ENCODE results near the gene CRKL.
"Not testable (repeated sequence)": the region's sequence is repeated elsewhere in the genome, so short reads cannot be mapped to it uniquely, and the experiment has no call there.

CRKL gene

DNA sequence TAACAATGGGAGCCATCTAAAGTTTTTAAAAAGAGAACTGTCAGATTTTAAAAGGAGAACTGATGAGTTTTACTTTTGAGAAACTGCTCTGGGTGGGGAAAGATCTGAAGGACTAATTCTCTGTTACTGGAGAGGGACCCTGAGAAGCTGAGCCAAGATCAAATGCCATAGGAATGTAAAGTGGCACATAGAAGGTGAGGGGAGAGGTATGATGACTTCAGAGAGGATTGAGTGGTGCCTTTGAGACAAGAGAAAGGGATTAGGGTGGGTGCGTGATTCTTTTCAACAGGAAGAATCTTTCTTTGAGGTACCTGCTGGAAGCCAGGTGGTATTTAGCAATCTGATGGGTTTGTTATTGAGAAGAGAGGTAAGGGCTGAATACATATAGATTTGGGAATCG is 9.0 kb downstream of the CRKL start:
- no peak overlapping the region for H3K4me3 ChIP-seq (replicated peaks in 1 of 2; ENCODE audit: low read depth in 2 of 2, low read length in 2 of 2)
- DNase-seq (ENCODE audit: low read depth in 2 of 2) = no peak
- TF ChIP-seq, protein P1, sequence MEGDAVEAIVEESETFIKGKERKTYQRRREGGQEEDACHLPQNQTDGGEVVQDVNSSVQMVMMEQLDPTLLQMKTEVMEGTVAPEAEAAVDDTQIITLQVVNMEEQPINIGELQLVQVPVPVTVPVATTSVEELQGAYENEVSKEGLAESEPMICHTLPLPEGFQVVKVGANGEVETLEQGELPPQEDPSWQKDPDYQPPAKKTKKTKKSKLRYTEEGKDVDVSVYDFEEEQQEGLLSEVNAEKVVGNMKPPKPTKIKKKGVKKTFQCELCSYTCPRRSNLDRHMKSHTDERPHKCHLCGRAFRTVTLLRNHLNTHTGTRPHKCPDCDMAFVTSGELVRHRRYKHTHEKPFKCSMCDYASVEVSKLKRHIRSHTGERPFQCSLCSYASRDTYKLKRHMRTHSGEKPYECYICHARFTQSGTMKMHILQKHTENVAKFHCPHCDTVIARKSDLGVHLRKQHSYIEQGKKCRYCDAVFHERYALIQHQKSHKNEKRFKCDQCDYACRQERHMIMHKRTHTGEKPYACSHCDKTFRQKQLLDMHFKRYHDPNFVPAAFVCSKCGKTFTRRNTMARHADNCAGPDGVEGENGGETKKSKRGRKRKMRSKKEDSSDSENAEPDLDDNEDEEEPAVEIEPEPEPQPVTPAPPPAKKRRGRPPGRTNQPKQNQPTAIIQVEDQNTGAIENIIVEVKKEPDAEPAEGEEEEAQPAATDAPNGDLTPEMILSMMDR (IDR thresholded peaks at IDR 0.05; ENCODE audit: low read depth, low read length) = no peak

DNA sequence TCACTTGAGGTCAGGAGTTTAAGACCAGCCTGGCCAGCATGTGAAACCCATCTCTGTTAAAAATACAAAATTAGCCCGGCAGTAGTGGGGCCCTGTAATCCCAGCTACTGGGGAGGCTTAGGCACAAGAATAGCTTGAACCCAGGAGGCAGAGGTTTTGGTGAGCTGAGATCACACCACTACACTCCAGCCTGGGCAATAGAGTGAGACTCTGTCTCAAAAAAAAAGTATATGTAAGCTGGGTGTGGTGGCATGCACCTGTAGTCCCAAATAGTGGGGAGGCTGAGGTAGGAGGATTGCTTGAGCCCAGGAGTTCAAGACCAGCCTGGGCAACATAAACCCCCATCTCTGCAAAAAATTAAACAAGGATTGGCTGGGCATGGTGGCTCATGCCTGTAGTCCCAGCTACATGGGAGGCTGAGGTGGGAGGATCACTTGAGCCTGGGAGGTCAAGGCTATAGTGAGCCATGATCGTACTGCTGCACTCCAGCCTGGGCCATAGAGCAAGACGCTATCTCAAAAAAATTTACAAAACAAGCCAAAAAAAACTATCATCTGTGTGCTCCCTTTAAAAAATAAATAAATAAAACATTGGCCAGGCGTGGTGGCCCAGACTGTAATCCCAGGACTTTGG is 10.8 kb downstream of the CRKL start:
- TF ChIP-seq, protein P1 (IDR thresholded peaks at IDR 0.05; ENCODE audit: low read depth, low read length) = no peak
- no peak overlapping the region for H3K4me3 ChIP-seq (replicated peaks in 1 of 2; ENCODE audit: low read depth in 2 of 2, low read length in 2 of 2)
- DNase-seq (ENCODE audit: low read depth in 2 of 2) = no peak

DNA sequence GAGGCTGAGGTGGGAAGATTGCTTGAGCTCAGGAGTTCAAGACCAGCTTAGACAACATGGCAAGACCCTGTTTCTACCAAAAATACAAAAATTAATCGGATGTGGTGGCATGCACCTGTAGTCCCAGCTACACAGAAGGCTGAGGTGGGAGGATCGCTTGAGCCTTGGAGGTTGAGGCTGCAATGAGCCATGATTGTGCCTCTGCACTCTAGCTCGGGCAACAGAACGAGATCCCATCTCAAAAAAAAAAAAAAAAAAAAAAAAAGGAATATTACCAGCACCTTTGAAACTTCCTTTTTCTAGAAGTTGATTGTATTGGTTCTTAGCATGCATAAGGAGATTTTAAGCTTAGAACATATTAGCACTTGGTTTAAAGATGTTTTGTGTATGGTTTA is 11.4 kb downstream of the CRKL start:
- TF ChIP-seq, protein P1 (IDR thresholded peaks at IDR 0.05; ENCODE audit: low read depth, low read length) = no peak
- H3K4me3 ChIP-seq (replicated peaks in 1 of 2; ENCODE audit: low read depth in 2 of 2, low read length in 2 of 2) = no peak overlapping the region
- no peak for DNase-seq (ENCODE audit: low read depth in 2 of 2)

DNA sequence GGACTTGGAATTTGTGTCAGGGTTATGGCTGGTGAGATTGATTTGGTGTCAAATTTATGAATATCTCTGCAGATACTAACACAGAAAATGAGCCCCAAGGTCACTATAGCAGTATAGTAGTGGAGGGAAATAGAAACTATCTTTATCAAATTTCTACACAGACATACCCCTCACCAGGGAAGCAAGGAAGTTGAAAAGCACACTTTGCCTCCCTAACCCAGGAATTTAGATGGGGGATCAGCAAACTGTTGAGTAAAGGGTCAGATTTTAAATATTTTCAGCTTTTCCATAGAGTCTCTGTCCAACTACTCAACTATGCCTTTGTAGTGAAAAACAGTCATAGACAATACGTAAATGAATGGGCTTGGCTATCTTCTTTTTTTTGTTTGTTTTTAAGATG is 12.8 kb downstream of the CRKL start:
- TF ChIP-seq, protein P1 (IDR thresholded peaks at IDR 0.05; ENCODE audit: low read depth, low read length) = no peak
- H3K4me3 ChIP-seq (replicated peaks in 1 of 2; ENCODE audit: low read depth in 2 of 2, low read length in 2 of 2) = no peak overlapping the region
- no peak for DNase-seq (ENCODE audit: low read depth in 2 of 2)

DNA sequence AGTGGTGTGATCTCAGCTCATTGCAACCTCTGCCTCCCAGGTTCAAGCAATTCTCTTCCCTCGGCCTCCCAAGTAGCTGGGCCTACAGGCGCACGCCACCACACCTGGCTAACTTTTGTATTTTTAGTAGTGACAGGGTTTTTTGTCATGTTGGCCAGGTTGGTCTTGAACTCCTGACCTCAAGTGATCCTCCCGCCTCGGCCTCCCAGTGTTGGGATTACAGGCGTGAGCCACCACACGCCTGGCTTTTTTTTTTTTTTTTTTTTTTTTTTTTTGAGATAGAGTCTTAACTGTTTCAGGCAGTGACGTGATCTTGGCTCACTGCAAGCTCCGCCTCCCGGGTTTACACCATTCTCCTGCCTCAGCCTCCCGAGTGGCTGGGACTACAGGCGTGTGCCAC is 13.2 kb downstream of the CRKL start:
- DNase-seq (ENCODE audit: low read depth in 2 of 2); H3K4me3 ChIP-seq (replicated peaks in 1 of 2; ENCODE audit: low read depth in 2 of 2, low read length in 2 of 2): not testable (repeated sequence)

DNA sequence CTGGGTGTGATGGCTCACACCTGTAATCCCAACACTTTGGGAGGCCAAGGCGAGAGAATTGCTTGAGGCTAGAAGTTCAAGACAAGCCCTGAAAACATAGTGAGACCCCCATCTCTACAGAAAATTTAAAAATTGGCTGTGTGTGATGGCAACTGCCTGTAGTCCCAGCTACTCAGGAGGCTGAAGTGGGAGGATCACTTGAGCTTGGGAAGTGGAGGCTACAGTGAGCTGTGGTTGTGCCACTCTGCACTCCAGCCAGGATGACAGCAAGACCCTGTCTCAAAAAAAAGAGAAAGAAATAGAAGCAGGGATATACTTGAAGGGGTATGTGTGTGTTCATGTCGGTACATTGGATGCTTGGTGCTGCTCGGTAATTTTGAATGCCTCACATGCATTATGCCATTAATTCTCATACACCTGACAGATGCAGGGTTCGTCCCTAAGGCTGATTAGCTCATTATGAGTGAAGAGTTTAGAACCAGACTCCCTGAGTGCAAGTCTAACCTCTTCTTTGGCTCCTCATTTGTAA is 14.0 kb downstream of the CRKL start:
- TF ChIP-seq, protein P1 (IDR thresholded peaks at IDR 0.05; ENCODE audit: low read depth, low read length) = no peak
- no peak overlapping the region for H3K4me3 ChIP-seq (replicated peaks in 1 of 2; ENCODE audit: low read depth in 2 of 2, low read length in 2 of 2)
- no peak for DNase-seq (ENCODE audit: low read depth in 2 of 2)

DNA sequence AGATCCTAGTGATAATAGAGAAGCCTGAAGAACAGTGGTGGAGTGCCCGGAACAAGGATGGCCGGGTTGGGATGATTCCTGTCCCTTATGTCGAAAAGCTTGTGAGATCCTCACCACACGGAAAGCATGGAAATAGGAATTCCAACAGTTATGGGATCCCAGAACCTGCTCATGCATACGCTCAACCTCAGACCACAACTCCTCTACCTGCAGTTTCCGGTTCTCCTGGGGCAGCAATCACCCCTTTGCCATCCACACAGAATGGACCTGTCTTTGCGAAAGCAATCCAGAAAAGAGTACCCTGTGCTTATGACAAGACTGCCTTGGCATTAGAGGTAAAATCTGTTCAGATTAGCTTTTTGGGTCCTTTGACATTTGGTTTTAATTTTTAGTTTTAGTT is 16.7 kb downstream of the CRKL start:
- DNase-seq (ENCODE audit: low read depth in 2 of 2) = no peak
- TF ChIP-seq, protein P1 (IDR thresholded peaks at IDR 0.05; ENCODE audit: low read depth, low read length) = no peak
- H3K4me3 ChIP-seq (replicated peaks in 1 of 2; ENCODE audit: low read depth in 2 of 2, low read length in 2 of 2) = no peak overlapping the region

DNA sequence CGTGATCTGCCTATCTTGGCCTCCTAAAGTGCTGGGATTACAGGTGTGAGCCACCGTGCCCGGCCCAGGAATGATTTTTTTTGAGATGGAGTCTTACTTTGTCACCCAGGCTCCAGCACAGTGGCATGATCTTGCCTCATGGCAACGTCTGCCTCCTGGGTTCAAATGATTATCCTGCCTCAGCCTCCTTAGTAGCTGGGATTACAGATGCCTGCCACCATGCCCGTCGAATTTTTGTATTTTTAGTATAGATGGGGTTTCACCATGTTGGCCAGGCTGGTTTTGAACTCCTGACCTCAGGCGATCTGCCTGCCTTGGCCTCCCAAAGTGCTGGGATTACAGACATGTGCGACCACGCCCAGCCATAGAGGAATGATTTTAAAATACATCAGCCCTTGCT is 17.8 kb downstream of the CRKL start:
- H3K4me3 ChIP-seq (replicated peaks in 1 of 2; ENCODE audit: low read depth in 2 of 2, low read length in 2 of 2); DNase-seq (ENCODE audit: low read depth in 2 of 2): not testable (repeated sequence)

DNA sequence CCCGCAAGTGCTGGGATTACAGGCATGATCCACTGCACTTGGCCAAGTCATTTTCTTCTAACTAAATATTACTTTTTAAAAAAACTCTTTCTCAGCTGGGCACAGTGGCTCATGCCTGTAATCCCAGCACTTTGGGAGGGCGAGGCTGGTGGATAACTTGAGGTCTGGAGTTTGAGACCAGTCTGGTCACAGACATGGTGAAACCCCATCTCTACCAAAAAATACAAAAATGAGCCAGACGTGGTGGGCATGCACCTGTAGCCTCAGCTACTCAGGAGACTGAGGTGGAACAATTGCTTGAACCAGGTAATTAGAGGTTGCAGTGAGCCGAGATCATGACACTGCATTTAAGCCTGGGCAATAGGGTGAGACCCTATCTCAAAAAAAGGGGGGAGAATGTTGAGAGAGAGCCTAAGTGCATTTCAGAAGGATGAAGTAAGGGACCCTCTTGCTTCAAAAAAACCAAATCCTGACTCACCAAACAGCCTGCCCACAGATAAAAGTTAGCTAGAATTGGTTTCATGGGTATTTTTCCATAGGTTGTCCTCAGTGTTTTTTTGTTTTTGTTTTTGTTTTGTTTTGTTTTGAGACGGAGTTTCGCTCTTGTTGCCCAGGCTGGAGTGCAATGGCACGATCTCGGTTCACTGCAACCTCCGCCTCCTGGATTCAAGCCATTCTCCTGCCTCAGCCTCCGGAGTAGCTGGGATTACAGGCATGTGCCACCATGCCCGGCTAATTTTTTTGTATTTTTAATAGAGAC is 18.8 kb downstream of the CRKL start:
- H3K4me3 ChIP-seq (replicated peaks in 1 of 2; ENCODE audit: low read depth in 2 of 2, low read length in 2 of 2); DNase-seq (ENCODE audit: low read depth in 2 of 2): not testable (repeated sequence)
